GM19043 (cell line): ENCODE measurements around the gene CD63.

Experiments
- ATAC-seq: cut with Tn5 transposase; IDR thresholded peaks from one replicate; pipeline ENCODE4 v1.9.1; 2021; ENCODE audit warnings: low read depth; ENCODE audit not compliant: unreplicated experiment

Gene CD63

GRCh38 chr12:55693323-55694187 lies 35.3 kb downstream of the CD63 start:
- ATAC-seq = no peak

- ATAC-seq = no peak
Measured at GRCh38 chr12:55692631-55693322, 36.0 kb downstream of the CD63 start.

DNA sequence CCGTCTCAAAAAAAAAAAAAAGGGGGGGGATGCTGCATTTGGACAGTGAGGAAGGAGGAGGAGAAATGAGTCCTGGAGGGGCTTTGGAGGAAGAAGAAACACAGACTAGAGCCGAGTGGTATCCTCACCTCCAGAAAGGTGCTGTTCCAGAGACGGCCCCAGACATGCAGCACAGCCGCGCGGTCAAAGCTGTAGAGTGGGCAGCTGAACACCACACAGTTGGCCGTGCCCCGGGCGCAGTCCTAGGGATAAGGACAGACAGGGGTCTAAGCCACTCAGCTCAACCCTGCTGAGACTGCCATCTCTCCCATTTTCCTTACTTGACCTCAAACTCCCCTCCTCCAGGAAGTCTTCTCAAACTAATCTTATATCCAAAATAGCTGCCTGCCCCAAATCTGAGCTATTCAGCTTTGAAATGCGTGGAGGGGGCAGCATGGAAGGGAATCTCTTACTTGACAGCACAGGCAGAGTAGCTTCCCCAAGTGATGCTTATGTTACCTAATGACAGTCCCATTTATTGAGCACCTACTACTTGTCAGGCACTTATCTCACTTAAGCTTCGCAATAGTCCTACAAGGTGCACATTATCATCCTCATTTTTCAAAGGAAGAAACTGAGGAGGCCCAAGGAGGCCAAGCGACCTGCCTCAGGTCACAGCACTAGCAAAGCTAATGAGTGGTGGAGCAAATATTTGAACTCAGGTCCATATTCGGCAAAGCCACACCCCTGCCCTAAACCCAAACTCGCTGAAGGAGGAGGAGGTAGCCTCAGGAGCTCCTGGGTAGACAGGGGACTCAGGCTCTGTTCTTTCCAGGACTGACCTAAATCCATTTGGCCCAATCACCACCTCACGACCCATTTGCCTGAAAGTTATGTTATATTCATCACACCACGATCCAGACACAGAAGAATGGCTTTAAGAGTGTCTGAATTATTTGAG lies 39.8 kb downstream of the CD63 start:
- ATAC-seq = no peak

DNA sequence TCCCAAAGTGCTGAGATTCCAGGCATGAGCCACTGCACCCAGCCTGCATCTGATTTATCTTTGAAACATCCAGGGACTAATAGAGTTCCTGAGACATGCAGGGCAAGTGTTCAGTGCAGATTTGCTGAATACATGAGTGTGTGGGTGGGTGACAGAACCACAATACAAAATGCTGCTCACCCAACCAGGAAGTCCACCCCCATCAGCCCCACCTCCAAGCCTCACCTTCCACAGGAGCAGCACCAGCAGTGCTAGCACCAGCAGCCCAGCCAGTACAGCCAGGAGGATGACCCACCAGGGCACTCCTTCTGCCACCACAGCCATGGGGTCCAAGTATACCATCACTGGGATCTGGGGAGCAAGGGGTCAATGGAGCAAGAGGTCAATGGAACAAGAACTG lies 41.1 kb downstream of the CD63 start:
- ATAC-seq = no peak

DNA sequence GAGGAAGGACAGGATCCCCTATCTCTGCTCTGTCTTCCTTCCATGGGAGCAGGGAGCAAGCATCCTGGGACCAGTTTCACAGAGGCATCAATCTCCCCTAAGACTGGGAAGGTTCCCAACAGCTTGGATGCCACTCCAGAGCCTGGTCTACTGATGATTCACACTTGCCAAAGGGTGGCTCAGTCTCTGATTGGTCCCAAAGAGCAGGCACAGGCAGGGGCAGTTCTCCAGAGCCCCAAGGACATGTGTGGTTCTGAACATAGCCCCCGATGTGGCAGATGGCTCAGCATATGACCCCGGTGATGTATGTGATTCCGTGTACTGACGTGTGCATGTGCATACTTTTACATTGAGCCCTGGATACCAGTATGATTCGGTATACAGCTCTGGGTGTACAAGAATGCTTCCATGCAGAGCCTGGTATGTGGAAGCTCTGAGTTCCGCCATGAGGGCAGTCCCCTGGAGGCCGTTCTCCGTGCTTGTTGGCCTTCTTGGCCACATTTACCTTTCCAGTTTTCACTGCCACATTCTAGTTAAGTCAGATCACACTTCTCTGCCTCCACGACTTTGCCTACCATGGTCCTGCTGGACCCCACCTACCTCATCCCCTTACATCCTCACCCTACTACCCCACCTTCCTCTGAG lies 42.3 kb downstream of the CD63 start:
- no peak for ATAC-seq

- ATAC-seq = no peak
Measured at GRCh38 chr12:55685671-55686070, 43.1 kb downstream of the CD63 start.

DNA sequence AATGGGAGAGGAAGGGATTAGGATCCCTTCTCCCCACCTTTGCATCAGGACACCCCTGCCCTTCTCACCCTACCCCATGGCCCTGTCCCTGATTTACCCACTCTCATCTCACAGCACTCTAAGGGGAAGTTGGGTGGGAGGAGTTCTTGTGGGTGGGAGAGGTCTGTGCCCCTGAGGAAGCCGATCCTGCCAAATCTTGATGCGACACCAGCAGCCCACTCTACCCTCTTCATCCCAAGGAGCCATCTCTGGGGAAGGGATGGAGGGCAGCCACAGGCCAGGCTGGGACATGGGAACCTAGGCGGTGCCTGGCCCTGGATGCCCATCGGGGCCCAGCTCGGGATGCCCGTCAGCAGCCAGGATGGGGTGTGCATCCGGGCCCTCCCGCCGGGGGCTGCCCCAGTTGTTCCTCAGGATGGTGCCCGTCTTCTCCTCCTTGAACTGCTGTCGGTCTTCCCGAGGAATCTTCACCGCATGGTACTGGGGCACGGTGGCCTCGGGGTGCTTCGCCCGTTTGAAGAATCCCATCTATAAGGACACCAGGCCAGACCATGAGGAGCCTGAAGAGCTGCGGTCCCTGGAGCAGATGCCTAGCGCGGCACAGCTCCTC lies 43.9 kb downstream of the CD63 start:
- no peak for ATAC-seq

DNA sequence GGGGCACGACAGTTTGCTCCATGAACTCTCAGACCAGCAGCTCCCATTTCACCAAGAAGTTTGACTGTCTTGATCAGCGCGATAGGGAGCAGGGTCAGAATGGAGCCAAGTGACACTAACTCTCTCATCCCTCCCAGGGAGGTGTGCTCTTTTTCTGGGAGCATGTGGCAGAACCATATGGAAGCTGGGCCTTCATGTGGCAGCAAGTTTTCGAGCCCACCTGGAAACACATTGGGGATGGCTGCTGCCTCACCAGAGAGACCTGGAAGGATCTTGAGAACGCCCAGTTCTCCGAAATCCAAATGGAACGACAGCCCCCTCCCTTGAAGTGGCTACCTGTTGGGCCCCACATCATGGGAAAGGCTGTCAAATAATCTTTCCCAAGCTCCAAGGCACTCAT lies 45.1 kb downstream of the CD63 start:
- ATAC-seq = no peak

GRCh38 chr12:55682087-55682796 lies 46.6 kb downstream of the CD63 start:
- no peak for ATAC-seq

DNA sequence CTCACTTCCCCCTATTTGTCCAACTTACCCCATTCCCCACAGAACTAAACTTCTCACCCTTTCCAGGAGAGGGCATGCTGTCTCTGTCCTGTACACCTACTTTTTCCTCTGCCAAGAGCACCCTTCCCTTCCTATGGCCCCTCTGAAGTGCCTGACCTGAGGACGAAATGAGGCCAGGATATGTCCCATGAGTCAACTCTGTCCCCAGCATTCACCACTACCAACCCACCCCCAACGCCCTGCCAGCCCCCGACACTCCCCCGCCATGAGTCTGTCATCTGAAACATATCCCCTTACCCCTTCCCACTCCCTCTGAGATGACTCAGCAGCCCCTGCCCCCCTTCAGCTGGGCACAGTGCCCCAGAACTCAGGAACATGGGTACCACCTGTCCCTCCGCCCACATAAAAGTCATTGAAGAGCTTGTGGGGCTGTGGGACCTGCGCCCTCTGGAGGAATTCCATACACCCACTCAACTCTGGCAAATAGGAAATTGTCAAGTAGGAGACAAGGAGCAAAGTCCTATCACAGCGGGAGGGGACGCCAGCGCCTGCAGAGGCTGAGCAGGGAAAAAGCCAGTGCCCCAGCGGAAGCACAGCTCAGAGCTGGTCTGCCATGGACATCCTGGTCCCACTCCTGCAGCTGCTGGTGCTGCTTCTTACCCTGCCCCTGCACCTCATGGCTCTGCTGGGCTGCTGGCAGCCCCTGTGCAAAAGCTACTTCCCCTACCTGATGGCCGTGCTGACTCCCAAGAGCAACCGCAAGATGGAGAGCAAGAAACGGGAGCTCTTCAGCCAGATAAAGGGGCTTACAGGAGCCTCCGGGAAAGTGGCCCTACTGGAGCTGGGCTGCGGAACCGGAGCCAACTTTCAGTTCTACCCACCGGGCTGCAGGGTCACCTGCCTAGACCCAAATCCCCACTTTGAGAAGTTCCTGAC lies 47.4 kb downstream of the CD63 start:
- no peak for ATAC-seq

DNA sequence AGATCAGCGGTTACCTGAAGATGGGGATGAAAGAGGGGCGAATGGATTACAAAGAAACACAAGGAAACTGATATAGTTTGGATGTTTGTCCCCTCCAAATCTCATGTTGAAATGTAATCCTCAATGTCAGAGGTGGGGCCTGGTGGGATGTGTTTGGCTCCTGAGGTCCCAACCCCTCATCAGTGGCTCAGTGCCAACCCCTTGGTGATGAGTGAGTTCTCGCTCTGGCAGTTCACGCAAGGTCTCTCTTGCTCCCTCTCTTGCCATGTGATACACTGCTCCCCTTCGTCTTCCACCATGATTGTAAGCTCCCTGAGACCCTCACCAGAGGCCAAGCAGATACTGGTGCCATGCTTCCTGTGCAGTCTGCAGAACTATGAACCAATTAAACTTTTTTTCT lies 49.1 kb downstream of the CD63 start:
- no peak for ATAC-seq

GRCh38 chr12:55676707-55677106 lies 52.1 kb downstream of the CD63 start:
- no peak for ATAC-seq

GRCh38 chr12:55675666-55676065 lies 53.1 kb downstream of the CD63 start:
- ATAC-seq = no peak
